ENCODE data around the gene SIRT5.

SIRT5 gene

GRCh38 chr6:13554929-13555333 is 19.5 kb upstream of the SIRT5 start:
- DNase-seq: no peak

DNA sequence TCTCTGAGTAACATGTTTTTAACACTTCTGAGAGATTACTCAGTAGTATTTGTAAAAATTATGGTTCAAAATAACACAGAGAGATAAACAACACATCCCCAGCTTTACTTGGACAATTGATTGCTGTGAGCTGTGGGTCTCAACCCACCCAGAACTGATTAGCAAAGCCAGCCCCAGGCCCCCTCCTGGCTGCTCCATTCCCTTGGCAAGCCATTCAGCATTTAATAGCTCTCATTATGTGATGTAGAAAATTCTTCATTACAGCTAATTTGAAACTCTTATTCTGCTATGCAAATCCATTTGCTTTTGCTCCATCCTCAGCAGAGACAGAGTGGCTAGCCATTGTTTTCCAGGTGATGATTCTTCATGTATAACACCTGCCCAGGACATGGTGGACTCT is 16.6 kb upstream of the SIRT5 start:
- DNase-seq: no peak

DNA sequence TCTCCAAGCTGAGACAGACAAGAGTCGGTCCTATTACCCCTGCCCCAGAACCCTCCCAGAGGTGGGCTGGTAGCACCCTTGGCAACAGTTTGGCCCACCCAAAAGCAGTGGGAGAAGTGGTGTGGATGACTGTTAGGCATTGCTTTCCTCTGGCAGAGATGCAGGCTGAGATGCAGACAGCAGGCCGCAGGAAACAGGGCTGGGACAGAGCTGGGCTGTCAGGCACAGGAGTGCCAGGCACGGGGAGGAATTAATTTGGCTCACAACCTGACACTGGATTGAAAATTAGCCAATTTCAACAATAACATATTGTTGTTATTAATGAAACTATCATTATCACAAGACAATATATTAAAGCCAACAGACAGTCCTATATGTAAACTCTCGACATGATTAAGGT is 15.7 kb upstream of the SIRT5 start:
- no peak for DNase-seq

- DNase-seq: no peak
These were observed 15.2 kb upstream of the SIRT5 start for GRCh38 chr6:13559251-13559650.

- no peak for DNase-seq
These were observed 14.3 kb upstream of the SIRT5 start for GRCh38 chr6:13559968-13560650.

DNA sequence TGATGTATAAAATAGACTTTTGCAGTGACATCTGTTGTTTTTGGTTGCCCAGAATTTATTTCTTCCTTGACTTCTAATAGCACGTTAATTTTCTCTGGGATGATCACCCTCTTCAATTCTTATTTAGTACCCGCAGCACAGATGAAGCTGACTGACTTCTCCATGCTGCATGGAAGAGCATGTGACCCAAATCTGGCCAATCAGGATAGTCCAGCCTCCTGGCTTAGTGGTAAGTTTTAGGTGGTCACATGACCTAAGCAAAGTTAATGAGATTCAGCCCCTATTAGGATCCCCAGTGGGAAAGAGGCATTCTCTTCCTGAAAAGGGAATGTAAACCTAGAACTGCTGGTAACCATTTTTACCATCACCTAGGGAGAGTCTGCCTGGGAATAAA is 13.8 kb upstream of the SIRT5 start:
- no peak for DNase-seq

DNA sequence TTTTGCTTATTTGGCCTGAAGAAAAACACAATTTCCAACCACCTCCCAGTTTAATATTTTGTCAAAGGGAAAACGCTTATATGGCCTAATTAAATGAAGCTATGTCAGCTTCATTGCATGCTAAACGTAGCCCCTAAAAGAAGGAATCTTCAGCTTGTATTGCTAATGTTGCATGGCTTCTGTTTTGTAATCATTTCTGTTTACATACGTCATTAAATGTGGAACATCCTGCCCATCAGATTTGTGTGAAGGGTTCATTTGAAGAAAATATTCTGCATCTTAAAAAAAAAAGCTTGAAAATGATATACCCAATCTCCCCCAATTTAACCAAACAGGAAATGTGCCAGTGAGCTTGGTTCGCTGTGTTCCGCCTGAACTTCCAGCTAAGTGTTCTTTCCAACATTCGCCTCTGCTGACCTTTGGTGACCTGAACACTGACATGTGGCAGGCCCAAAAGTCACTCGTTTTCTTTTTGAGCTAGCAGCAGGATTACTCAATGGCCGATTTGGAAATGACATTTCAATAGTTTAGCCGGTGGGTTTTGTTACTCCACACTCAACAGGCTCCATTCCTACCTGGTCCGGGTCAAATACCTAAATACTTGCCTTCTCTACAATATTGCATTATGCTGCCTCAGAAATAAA is 12.7 kb upstream of the SIRT5 start:
- DNase-seq: no peak

DNA sequence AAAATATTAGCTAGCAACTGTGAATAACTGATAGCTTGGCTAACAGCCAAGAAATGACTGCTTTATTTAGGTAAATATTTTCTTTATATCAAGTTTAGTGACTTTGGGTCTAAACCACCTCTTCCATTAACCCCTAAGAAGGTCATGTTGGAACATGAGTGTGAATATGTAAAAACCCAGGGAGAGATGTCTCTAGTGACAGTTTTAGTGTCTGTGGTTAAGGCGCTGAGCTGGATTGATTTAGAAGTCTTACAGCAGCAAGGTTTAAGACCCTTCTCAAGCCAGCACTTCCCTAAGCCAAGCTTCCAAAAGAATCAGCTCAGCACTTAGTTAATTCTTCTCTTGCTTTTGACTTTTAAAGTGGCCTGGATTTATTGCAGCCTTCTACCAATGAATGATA is 11.4 kb upstream of the SIRT5 start:
- DNase-seq: no peak

GRCh38 chr6:13565921-13566320 is 8.5 kb upstream of the SIRT5 start:
- DNase-seq: no peak

DNA sequence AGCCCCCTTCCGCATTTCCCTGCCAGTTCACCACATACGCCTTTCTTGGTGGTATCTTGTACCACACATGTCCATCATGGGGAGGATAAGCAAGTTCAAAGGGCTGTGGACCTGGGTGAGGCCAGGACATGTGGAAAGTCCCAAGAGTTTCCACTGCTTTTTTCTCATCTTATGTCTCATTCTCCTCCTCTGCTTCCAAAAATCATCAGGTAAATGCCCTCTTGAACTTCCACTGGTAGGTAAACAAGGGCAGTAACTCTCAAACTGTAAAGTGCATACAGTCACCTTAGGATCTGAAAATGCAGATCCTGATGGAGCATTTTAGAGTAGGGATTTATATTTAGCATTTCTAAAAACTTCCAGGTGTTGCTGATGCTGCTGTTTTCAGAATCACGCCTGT is 7.9 kb upstream of the SIRT5 start:
- no peak for DNase-seq

- no peak for DNase-seq
These were observed 5.4 kb upstream of the SIRT5 start for GRCh38 chr6:13568970-13569369.

DNA sequence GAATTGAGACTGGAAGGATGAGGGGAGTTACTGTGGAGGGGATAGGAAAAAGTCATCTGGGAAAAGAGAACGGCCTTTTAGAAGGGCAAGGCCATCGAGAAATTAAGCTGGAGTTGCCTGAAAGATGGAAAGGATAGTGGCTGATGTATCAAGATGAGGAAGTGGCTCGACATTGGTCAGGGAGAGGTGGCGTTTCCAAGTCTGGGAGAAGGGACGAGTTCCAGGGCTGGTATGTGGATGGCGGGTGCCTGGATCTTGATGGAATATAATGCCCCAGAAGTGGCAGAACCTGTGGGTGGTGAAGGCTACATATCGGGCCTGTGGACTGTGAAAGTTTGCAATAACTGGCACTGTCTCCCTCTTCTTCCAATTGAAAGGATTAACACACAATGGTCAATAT is 2.2 kb upstream of the SIRT5 start:
- DNase-seq: no peak

DNA sequence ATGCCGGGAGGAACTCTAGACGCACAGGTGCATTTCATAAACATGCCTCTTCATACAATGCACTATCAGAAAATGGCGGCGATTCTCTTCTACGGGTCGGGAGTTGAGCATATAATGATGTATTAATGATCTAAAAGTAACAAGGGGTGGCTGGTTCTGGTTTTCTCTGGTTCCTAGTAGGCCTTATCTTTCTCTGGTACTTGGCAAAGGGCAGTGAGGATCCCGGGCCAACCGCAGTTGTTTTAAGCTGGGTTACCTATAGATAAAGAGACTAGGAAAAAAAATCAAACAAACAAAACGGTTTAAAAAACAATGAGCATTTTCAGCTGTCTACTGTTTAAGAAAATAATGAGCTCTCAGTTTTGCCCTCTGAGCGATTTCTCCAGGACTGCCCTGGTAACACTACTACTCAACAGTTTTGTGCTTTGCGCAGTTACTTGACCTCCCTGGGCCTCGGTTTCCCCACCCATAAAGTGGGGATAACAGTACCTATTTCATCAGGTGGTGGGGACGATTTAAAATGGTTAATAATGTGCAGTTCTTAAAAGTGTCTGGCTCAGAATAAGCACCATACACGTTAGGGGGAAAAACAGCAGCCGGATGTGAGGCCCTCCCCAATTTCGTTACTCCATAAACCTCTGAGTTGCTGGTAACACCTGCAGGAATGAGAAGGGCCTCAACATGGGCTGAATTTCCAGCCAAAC is 1.3 kb upstream of the SIRT5 start:
- DNase-seq: no peak

DNA sequence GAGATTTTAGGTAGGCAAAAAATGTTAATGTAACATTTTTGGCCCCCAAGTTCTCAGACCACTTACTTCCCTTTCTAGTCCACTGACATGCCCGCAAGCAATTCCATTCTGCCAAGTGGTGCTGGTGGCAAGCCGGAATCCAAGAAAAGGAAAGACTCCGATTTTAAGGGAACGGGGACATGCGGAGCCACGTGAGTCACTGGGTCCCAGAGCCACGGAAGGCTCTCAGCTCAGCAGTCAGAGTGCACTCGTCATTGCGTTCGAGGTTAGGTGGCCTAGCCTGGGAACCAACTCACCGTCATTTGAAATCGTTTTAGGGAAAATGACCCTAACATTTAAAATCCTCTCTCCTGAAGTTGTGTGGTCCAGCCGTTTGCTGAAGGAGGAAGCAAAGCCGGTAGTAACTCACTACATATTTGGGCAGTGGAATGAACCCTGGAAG is 711 bp upstream of the SIRT5 start:
- DNase-seq: no peak

- DNase-seq: peak; percentile 95
These were observed 241 bp upstream of the SIRT5 start for GRCh38 chr6:13574149-13574570.

DNA sequence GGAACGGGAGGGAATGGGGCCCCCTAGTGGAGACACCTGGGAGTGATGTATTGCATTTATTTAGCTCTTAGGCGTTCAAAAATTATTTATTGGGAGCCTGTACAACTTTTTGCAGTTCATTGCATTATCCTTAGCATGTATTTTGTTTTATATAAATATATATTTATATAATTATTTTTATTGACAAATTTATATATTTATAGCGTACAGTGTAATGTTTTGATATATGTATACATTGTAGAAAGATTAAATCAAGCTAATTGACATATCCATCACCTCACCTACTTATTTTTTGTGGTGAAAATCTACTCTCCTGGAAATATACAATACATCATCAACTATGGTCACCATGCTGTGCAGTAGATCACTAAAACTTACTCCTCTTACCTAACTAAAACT is 975 bp downstream of the SIRT5 start:
- DNase-seq: no peak

- no peak for DNase-seq
These were observed 1.6 kb downstream of the SIRT5 start for GRCh38 chr6:13576017-13576416.

DNA sequence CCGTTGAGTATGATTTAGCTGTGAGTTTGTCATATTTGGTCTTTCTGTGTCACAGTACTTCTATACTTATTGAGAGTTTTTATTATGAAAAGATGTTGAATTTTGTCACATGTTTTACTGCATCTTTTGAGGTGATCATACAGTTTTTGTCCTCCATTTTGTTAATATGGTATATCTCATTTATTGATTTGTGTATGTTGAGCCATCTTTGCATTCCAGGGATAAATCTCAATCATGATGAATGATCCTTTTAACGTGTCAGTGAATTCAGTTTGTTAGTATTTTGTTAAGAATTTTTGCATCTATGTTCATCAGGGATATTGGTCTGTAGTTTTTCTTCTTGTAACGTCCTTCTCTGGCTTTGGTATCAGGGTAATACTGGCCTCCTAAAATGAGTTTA is 3.5 kb downstream of the SIRT5 start:
- no peak for DNase-seq

DNA sequence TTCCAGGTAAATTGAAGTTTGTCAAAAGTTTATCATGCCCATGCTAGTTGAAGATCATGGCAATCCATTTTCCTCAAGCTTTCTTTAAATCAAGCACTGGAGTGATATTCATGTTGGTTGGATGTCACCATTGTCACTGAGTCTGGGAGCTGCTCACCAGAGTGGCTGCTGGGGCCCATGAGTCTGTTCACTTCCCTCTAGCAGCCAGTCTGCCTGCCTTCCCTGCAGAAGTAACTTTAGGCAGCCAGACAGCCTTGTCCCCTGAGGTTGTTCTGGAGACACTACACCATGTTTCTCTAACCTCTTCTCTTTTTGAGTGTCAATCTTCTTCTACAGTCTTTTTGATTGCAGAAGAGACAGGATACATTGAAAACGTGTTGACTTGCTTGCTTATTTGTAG is 5.5 kb downstream of the SIRT5 start:
- no peak for DNase-seq

GRCh38 chr6:13581700-13582229 is 7.4 kb downstream of the SIRT5 start:
- no peak for DNase-seq

GRCh38 chr6:13586603-13587542 is 12.5 kb downstream of the SIRT5 start:
- DNase-seq: no peak

GRCh38 chr6:13589801-13590200 is 15.4 kb downstream of the SIRT5 start:
- no peak for DNase-seq

Data from CD4-positive, alpha-beta T cell treated with Interferon gamma for 1 hour (primary cell).